HG02840 (cell line): ENCODE results near the gene PPP1R3G.

Source experiments
- ATAC-seq: cut with Tn5 transposase; IDR thresholded peaks from one replicate; pipeline ENCODE4 v1.9.1; 2021; ENCODE audit warnings: mild to moderate bottlenecking, moderate library complexity, moderate number of reproducible peaks; ENCODE audit not compliant: unreplicated experiment, low FRiP score

The PPP1R3G gene

DNA sequence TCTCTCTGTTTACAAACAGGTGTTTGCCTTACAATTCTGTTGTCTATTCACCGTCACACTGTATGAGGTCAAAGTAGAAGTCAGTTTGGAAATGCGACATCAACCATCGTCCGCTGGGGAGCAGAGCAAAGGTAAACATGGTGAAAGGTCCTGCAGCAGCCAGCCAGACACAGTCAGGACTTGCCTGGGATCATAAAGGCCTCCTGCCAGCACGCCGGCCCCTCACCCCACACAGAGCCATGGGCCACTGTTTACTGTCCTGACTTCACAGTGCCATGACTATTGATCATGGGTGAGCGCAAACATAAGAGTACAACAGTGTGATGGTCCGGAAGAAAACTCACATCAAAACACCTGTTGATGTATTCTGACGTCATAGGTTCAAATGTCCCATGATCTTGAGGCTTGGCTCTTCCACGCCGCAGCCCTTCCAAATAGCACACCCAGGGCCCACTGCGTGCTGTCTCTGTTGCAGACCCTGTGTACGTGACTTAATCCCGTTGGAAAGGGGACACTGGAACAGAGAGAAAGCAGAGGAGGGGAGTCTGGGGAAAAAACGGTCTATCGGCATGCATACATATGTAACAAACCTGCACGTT is 16.9 kb upstream of the PPP1R3G start:
- no peak for ATAC-seq

DNA sequence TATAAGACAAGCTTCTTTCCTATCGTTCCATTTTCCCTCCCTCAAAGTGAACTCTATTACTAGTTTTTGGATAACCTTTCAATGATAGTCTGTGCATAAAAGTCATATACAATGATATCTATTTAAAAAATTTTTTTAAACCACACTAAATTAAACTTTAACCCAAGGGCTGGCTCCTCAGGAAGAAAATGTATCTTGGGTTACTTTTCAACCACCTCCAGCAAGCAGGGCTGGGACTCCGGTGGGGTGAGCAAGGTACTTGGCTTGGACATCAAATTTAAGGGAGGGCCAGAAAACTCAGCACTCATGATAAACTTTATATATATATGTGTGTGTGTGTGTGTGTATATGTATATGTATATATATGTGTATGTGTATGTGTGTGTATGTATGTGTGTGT is 13.9 kb upstream of the PPP1R3G start:
- no peak for ATAC-seq

DNA sequence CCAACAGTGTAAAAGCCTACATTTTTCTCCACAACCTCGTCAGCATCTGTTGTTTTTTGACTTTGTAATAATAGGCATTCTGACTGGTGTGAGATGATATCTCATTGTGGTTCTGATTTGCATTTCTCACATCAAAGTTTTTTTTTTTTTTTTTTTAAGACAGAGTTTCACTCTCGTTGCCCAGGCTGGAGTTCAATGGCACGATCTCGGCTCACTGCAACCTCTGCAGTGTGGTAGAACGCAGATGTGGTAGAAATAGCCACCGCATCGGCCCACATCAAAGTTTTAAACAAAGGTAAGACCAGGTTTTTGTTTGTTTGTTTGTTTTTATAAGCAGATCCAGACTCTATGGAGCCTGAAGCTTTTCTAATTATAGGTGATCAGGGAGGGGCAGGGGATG is 12.7 kb upstream of the PPP1R3G start:
- no peak for ATAC-seq

DNA sequence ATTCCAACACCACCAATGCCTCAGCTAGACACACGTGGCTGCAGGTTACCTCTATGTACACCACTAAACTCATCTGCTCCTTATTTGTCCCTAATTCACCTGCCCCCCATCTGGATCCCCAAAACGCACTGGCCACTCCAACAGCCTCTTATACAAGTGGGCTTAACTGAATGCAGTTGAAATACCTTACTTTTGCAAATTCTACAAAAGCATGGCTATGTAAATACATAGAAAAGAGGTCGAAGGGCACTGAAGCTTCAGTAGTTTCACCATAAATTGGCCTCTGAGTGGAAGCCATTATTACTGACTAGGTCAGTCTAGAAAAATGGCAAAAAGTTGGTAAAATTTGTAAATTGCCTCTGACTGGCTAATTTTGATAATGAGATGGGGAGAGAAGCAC is 11.1 kb upstream of the PPP1R3G start:
- ATAC-seq, result no peak

DNA sequence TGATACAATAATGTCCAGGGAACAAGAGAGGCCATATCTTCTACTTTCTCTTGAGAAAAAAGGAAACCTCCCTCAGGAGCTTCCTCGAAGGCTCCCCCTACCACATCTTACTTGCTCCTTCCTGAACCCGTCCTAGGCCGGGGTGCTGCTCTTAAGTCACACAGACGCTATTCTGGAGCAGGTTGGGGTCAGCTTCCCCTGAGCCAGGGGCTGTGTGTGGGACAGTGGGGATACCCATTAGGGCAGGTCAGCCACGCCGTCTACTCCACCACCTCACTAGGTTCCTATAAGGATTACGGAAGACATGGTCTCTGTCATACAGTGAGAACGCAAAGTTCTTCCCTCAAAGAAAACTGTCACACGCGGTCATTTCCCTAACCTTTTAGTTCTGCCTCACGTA is 8.2 kb upstream of the PPP1R3G start:
- no peak for ATAC-seq

DNA sequence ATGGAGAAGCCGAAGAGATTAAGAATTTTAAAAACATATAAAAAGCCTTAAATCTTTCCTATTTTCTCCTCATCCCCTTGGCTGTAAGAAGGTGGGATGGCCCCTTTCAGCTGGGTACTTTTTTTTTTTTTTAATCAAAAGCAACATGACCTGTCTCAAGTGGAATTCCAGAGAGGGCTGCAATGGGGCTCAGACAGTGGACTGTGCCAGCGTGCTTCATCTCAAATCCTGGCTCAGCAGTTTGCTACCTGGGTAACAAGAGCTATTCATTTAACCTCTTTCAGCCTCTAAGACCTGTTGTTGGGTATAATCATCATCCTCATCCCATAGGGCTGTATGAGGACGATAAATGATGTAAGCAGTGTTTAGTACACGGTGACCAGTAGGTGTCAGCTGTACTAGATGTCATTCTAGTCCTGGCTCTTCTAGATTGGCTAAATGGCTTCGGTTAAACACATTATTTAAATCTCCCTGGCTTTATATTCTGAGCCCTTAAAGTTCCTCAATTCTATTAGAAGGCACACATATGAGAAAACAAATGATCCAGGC is 6.9 kb upstream of the PPP1R3G start:
- ATAC-seq, result no peak

DNA sequence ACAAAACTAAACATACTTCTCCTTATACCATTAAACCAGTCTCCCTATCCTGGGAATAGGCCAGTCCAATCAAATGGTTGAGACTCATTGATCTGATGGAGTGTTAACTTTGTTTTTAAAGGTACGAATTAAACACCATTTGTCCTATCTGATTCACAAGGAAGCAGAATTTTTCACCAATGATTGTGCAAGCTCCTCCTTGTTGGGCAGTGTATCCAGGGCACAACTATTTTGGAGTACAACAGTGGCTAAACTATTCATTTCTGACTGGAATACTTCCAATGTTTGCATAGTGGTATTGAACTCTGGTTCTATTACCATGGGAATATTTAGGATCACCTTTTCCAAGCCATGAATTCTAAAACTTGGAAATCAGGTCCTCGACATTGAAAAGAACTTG is 5.4 kb upstream of the PPP1R3G start:
- ATAC-seq, result no peak

DNA sequence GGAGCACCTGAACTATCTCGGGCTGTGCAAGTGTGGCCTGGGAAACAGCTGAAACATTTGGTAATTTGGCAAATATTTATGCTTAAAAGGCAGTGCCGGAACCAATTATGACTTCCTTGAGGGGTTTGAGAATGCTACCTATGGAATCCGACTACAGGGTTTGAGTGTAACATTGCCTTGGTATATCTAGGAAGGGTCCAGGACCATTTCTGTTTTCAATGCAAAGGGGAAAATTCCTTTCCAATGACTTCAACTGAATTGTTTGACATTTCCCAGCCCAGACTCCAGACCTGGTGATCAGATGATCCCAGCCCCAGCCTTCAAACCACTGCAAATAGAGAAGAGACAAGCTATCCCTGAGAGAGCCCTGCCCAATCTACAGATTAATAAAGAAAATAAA is 4.6 kb upstream of the PPP1R3G start:
- no peak for ATAC-seq

DNA sequence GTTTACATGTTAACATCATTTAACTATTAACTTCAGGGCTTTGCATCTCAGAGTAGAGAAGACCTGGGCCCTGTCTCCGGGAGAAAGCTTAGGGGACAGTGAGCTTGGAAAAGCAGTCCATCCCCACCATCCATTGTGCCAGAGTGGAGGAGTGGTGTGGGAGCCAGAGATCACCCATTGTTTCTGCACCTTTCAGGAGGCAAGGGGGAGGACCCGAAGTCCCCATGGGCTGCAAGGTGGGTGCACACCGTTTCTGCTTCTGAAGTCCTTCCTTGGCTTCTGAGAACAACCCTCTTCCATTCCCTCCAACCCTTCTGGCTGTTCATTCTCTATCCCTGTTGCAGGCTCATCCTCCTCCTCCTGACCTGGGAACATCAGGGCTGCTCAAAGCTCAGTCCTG is 4.0 kb upstream of the PPP1R3G start:
- no peak for ATAC-seq

DNA sequence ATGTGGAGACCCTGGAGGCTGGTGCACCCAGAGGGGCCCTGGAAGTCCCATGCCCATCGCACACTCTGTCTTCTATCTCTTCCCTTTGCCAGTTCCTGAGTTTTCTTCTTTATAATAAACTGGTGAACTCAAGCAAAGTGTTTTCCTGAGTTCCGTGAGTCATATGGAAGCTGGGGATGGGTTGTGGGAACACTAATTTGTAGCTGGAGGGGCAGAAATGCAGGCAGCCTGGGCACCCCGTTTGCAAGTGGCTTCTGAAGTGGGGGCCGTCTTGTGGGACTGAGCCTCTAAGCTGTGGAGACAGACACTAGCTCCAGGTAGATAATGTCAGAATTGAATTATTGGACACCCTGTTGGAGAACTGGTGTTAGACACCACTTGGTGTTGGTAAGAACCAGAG is 3.2 kb upstream of the PPP1R3G start:
- no peak for ATAC-seq

DNA sequence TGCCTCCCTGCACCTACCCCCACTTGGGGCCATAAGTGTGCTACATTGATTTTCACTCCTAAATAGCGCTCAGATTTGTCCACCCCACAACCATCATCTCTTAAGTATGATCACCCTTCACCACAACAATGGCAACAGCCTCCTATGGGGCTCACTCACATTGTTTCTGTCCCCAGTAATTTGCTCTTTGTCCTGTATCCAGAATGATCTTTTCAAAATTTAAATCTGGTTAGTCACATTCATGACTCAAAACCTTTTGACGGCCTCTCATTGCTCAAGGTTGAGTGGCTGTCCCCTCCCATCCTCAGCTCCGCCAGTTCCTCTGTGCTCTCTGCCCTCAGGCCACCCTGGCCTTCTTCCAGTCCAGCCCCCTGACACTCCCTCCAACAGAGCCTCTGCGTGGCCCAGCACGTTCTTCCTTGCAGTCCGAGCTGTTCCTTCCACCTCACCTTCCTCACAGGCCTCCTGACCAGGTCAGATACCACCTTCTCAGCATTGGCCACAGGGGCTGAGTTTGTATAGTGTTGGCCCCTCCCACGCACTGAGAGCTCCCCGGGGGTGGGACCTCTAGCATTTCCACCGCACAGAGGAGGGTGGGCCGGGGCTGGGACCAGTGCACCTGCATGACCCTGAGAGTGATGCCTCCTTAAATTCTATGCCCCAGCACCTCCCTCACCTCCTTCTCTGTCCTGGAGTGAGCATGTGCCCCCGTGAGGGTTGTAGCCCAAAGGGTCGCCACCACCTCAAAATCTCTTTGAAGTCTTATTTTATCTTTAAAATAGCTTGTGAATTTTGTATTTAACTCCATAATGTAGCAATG is 2.4 kb upstream of the PPP1R3G start:
- no peak for ATAC-seq

DNA sequence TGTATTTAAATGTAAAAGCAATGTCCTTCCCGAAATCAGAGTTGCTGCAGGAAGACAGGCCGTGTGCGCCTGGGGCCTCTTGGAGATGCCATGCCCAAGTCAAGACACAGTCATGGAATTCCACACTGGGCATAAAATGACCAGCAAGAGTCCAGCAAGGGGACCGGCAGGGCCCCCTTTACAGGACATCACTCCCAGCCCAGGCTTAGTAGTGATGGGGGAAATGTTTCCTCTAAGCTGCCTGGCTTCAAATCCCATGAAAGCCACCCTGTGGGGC is 1.9 kb upstream of the PPP1R3G start:
- no peak for ATAC-seq

DNA sequence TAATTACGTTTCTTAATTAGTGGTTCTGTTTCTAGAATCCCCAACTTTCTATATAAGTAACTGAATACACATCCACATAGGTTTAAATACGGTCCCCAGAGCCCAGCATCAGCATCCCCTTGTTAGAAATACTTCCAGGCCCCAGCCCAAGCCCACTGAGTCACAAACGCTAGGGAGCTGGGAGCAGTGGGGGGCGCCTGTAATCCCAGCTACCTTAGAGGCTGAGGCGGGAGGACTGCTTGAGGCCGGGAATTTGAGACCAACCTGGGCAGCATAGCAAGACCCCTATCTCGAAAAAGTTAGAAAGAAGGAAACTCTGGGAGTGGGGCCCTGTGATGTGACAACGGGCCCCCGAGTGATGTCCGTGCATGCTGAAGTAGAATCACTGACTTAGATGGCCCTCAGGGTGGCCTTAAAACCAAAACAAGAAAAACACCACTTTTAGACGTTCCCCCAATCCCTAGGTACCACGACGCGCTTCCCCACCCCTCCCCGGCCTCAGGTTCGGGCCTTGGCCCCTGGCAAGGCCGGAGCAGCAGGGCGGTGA is 1.3 kb upstream of the PPP1R3G start:
- no peak for ATAC-seq

DNA sequence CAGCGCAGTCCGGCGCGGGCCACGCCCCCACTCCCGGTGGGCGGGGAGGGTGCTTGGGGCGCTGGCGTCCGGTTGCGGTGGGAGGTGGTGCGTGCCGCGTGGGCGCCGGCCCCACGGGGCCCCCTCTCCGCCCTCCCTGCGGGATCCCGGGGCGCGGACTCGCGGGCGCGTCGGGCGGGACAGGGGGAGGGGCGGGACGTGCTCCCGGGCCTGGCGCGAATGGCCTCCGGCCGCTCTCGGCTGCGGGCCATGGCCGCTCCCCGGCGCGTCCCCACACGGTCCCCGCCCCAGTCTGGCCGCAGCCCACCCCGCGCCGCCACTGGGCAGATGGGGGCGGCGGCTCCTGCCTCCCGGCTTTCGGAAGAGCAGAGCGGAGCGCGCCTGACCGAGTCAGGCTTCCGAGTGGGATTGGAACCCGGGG is 771 bp upstream of the PPP1R3G start:
- ATAC-seq, result no peak

DNA sequence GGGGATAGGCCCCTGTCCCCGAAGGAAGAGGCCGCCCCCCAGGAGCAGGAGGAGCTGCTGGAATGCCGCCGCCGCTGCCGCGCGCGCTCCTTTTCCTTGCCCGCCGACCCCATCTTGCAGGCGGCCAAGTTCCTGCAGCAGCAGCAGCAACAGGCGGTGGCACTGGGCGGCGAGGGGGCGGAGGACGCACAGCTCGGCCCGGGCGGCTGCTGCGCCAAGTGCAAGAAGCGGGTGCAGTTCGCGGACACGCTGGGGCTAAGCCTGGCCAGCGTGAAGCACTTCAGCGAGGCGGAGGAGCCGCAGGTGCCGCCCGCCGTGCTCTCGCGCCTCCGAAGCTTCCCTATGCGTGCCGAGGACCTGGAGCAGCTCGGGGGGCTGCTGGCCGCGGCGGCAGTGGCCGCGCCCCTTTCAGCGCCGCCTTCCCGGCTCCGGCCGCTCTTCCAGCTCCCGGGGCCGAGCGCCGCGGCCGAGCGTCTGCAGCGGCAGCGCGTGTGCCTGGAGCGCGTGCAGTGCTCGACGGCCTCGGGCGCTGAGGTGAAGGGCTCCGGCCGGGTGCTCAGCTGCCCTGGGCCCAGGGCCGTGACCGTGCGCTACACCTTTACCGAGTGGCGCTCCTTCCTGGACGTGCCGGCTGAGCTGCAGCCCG is 630 bp downstream of the PPP1R3G start:
- no peak for ATAC-seq

DNA sequence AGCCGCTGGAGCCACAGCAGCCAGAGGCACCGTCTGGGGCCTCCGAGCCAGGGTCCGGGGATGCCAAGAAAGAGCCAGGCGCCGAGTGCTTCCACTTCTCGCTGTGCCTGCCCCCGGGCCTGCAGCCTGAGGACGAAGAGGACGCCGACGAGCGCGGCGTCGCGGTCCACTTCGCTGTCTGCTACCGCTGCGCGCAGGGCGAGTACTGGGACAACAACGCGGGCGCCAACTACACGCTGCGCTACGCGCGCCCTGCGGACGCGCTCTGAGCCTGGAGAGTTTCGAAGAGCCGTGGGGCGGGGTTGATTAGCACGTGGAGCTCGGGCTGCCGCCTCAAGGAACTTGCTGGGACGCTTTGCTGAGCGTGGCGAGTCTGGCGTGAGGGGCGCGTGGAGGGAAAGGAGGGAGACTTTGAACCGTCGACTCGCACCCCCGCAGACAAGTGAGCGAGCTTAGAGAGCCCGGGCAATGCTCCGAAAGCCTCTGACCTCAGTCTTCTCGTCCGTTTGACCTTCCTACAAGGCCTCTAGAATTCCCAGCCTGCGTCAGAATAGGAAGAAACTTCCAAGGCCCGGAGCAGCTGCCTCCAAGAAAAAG is 1.3 kb downstream of the PPP1R3G start:
- no peak for ATAC-seq

DNA sequence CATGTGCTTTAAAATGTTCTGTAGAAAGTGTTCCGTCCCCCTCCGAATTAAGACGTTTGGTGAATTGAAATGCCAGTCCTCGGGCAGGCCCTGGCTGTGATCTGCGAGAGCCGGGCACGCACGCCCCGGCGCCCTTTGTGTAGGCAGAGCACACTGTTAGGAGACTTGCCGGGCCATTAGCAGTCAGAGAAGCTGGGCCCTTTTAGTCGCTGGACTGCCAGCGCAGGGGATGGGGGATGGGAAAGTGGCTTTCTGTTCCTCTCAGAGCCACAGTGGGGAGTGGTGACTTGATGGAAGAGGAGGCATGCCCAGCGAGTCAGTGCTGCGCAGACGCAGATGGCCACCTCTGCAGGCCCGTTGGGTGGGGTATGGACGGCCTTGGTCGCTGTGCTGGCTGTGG is 2.2 kb downstream of the PPP1R3G start:
- ATAC-seq, result no peak

DNA sequence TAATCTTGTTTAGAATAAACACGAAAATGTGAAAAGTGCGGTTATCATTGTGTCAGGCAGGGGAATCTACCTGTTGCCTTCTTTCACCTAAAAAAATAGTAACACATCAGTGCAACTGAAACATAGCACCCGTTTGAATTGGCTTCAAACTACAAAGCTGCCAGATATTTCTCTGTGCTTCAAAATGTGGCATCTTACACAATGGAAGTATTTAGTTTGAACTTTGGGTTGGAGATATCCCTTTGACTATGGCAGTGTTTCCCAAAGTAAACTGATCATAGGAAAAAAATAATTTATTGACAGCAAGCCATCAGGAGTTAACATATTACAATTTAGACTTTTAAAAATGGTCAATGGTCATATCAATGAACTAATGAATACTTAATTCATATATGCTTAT is 3.6 kb downstream of the PPP1R3G start:
- no peak for ATAC-seq

DNA sequence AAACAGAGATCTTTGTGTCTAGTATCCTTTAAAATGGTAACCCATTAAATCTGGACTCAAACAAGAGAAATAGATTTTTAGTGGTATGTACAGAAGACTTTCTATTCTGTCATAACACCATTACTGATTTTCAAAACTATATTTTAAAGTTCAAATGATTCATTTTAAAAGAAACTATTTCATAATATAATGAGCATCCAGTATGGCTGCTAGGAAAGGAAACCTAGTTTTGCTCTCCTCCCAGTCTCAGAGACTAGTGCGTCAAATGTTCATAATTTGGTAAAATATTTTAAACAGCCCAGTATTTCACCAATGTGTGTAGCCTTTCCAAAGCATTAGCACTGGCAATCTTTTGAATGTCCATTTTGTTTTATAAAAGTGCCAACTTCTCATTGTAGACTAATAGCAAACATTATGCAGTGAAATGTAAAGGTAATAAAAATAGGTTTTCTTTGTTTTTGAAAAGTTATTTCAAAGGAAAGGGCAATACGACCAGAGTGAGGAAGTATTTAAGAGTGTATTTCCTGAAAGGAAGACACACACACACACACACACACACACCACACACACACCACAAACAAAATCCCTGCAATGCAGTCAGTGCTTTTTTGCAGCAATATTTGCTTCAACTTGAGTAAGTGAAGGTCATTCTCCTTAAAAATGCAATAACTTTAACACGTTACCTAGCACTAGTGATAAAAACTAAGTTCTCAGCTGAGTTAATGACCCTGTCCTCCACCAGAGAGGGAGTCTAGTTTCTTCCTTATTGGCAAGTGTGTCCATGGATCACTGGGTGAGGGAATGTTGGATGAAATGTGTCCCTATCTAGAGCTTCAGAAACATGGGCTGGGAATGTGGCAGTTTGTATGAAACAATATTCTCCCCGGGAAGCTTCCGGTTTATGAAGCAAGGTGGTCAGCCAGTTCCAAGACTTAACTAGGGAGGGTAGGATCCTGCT is 4.6 kb downstream of the PPP1R3G start:
- no peak for ATAC-seq

DNA sequence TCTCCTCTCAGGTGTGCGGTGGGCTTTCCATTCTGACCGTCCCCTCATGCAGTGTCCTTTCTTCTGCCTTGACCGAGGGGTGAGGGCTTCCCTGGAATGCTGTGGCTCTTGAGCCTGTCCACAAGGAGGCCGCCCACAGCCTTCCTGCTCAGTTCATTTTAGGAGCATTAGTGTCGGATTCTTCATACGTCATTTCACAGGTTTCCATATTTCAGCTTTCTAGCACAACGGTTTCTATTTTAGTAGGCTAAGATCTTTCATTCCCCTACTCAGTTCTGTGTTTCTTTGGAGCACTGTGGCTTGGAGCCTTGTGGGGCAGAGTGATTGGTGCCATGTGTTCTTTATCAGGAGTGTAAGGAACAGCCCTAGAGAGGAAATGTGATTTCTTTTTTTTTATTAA is 5.5 kb downstream of the PPP1R3G start:
- ATAC-seq, result no peak
